Measurements from ENCODE around the gene CARNS1. TPM values are rescaled to one million over a fixed set of nuclear protein-coding genes. Genes with fewer than 3 reads are reported as not detected.

Gene CARNS1
- total RNA-seq, 1 experiment from 2014 or later, result 1.1 TPM

- H2BK5ac ChIP-seq (ENCODE audit: insufficient read length, low read length), result no peak overlapping the region
Observed at GRCh38 chr11:67411785-67412152, 3.7 kb upstream of the CARNS1 start.

More at GRCh38 chr11:67411785-67412152, 3.7 kb upstream of the CARNS1 start:
- H4K20me1 ChIP-seq (ENCODE audit: control insufficient read depth, insufficient read depth, insufficient read length), result no peaks in the 10 kb centered on the region
- no peak overlapping the region for H3K27ac ChIP-seq (ENCODE audit: insufficient read length, low read depth, low read length)
- no peak overlapping the region for H2BK20ac ChIP-seq (ENCODE audit: low read depth, low read length, poor library complexity, severe bottlenecking)
- H2BK12ac ChIP-seq (ENCODE audit: insufficient read length, low read depth, low read length), result no peak overlapping the region
- H3K23ac ChIP-seq (ENCODE audit: insufficient read length, low read depth, low read length), result no peak overlapping the region
- no peak overlapping the region for H2BK15ac ChIP-seq (ENCODE audit: low read depth, low read length)
- no peaks in the 10 kb centered on the region for H3K79me1 ChIP-seq (ENCODE audit: insufficient read depth, low read depth, low read length, poor library complexity, severe bottlenecking)
- no peak overlapping the region for H3K56ac ChIP-seq (ENCODE audit: insufficient read length, low read depth, low read length)
- H3K9me3 ChIP-seq (ENCODE audit: control insufficient read depth, low read depth, low read length), result no peaks in the 10 kb centered on the region
- H4K5ac ChIP-seq (ENCODE audit: insufficient read length, low read depth, low read length), result no peak overlapping the region
- WGBS (ENCODE audit: extremely low coverage, insufficient read length, low lambda C conversion rate), result no CpG with 5 or more reads among the region's 7 CpGs
- no peak overlapping the region for H2AFZ ChIP-seq (ENCODE audit: low read length)
- H2AK5ac ChIP-seq (ENCODE audit: insufficient read length, low read length), result no peak overlapping the region
- H3K18ac ChIP-seq (ENCODE audit: insufficient read length, low read depth, low read length), result no peak overlapping the region
- H4K91ac ChIP-seq (ENCODE audit: insufficient read length, low read depth, low read length), result no peak overlapping the region
- no peaks in the 10 kb centered on the region for H3K23me2 ChIP-seq (ENCODE audit: insufficient read length, low read depth, low read length, poor library complexity, severe bottlenecking)
- no peak for TF ChIP-seq CTCF (conservative IDR thresholded peaks at IDR 0.05)
- H3K4me1 ChIP-seq (ENCODE audit: insufficient read depth, low read length), result no peaks in the 10 kb centered on the region
- H2BK120ac ChIP-seq (ENCODE audit: low read depth, low read length, poor library complexity, severe bottlenecking), result no peak overlapping the region
- no peak overlapping the region for H3T11ph ChIP-seq (ENCODE audit: low read length)
- H3K9ac ChIP-seq (ENCODE audit: extremely low read depth, insufficient read length, low read length), result no peak overlapping the region
- no peaks in the 10 kb centered on the region; a peak in 1 of 5 replicates for H3K9me3 Mint-ChIP-seq
- no peaks in the 10 kb centered on the region for H3K79me2 ChIP-seq (ENCODE audit: insufficient read depth, low read length)
- H3K4me3 Mint-ChIP-seq, result no peak overlapping the region
- H4K8ac ChIP-seq (replicated peaks; ENCODE audit: insufficient read length, low read depth, low read length), result no peak overlapping the region
- no peak overlapping the region for H3K4me2 ChIP-seq (ENCODE audit: insufficient read depth, insufficient read length, low read length)
- peaks cover 23 to 38% of the 10 kb centered on the region in 2 experiments for H3K4me1 Mint-ChIP-seq
- H3K4ac ChIP-seq (ENCODE audit: low read depth, low read length), result no peak overlapping the region
- no peak overlapping the region for H3K27ac Mint-ChIP-seq
- no peak for DNase-seq
- H3K36me3 Mint-ChIP-seq (ENCODE audit: insufficient read depth in 1 of 3, low read depth in 3 of 3), result no peaks in the 10 kb centered on the region
- H3K27me3 Mint-ChIP-seq (ENCODE audit: low read depth), result peaks cover 50% of the 10 kb centered on the region
- H3K14ac ChIP-seq (ENCODE audit: insufficient read depth, low read length), result no peak overlapping the region
- H3K27me3 ChIP-seq (ENCODE audit: insufficient read depth, low read length), result no peaks in the 10 kb centered on the region
